ENCODE results near the gene FXYD7.
A peak's percentile ranks its signal among the peaks of the same experiment; 100 is the strongest.

The FXYD7 gene

GRCh38 chr19:35142606-35143230 lies 337 bp upstream of the FXYD7 start:
- no peak for TF ChIP-seq SNAI2 (CRISPR knock-in tag; IDR thresholded peaks at IDR 0.05)
- TF ChIP-seq ZNF565 (CRISPR knock-in tag; conservative IDR thresholded peaks at IDR 0.05; ENCODE audit: low read depth), result no peak
- TF ChIP-seq ZFP3 (CRISPR knock-in tag; IDR thresholded peaks at IDR 0.05), result no peak
- TF ChIP-seq TOX (CRISPR knock-in tag; IDR thresholded peaks at IDR 0.05; ENCODE audit: borderline replicate concordance), result no peak
- no peak for TF ChIP-seq POU6F1 (CRISPR knock-in tag; IDR thresholded peaks at IDR 0.05; ENCODE audit: borderline replicate concordance, low read depth)
- peak; percentile 57 for ATAC-seq

- no peak for ATAC-seq
- TF ChIP-seq CREB5 (CRISPR knock-in tag; IDR thresholded peaks at IDR 0.05; ENCODE audit: low read depth), result no peak
- TF ChIP-seq ZC3H10 (CRISPR knock-in tag; IDR thresholded peaks at IDR 0.05), result no peak
- no peak for TF ChIP-seq RARB (CRISPR knock-in tag; IDR thresholded peaks at IDR 0.05)
- TF ChIP-seq ZNF565 (CRISPR knock-in tag; conservative IDR thresholded peaks at IDR 0.05; ENCODE audit: low read depth), result no peak
- no peak for TF ChIP-seq ISL1 (CRISPR knock-in tag; IDR thresholded peaks at IDR 0.05)
- TF ChIP-seq GLIS3 (CRISPR knock-in tag; IDR thresholded peaks at IDR 0.05), result no peak
- no peak for TF ChIP-seq ZFP30 (CRISPR knock-in tag; IDR thresholded peaks at IDR 0.05)
- TF ChIP-seq ESRRG (CRISPR knock-in tag; IDR thresholded peaks at IDR 0.05), result no peak
- TF ChIP-seq ARNTL (CRISPR knock-in tag; IDR thresholded peaks at IDR 0.05; ENCODE audit: borderline replicate concordance, low read depth), result no peak
- TF ChIP-seq SNAI2 (CRISPR knock-in tag; IDR thresholded peaks at IDR 0.05), result no peak
- no peak for TF ChIP-seq OSR1 (CRISPR knock-in tag; IDR thresholded peaks at IDR 0.05)
Observed at GRCh38 chr19:35143818-35144217, 763 bp downstream of the FXYD7 start.

- TF ChIP-seq CREB5 (CRISPR knock-in tag; IDR thresholded peaks at IDR 0.05; ENCODE audit: low read depth), result no peak
- ATAC-seq, result no peak
Observed at GRCh38 chr19:35144259-35144599, 1.2 kb downstream of the FXYD7 start.

GRCh38 chr19:35144600-35145436 lies 1.8 kb downstream of the FXYD7 start:
- TF ChIP-seq CREB5 (CRISPR knock-in tag; IDR thresholded peaks at IDR 0.05; ENCODE audit: low read depth) (no peak), ZNF70 (CRISPR knock-in tag; IDR thresholded peaks at IDR 0.05) (no peak), TCF4 (CRISPR knock-in tag; IDR thresholded peaks at IDR 0.05; ENCODE audit: borderline replicate concordance) (no peak)
- no peak for ATAC-seq

GRCh38 chr19:35146746-35147459 lies 3.8 kb downstream of the FXYD7 start:
- TF ChIP-seq TOX (CRISPR knock-in tag; IDR thresholded peaks at IDR 0.05; ENCODE audit: borderline replicate concordance), result no peak
- TF ChIP-seq PPARA (CRISPR knock-in tag; IDR thresholded peaks at IDR 0.05; ENCODE audit: borderline replicate concordance), result no peak
- TF ChIP-seq CSRNP3 (CRISPR knock-in tag; IDR thresholded peaks at IDR 0.05), result no peak
- no peak for TF ChIP-seq ARNTL (CRISPR knock-in tag; IDR thresholded peaks at IDR 0.05; ENCODE audit: borderline replicate concordance, low read depth)
- TF ChIP-seq ZNF70 (CRISPR knock-in tag; IDR thresholded peaks at IDR 0.05), result no peak
- TF ChIP-seq ZFP3 (CRISPR knock-in tag; IDR thresholded peaks at IDR 0.05), result no peak
- no peak for TF ChIP-seq ZNF565 (CRISPR knock-in tag; conservative IDR thresholded peaks at IDR 0.05; ENCODE audit: low read depth)
- no peak for TF ChIP-seq ESRRG (CRISPR knock-in tag; IDR thresholded peaks at IDR 0.05)
- TF ChIP-seq TCF4 (CRISPR knock-in tag; IDR thresholded peaks at IDR 0.05; ENCODE audit: borderline replicate concordance), result no peak
- no peak for TF ChIP-seq BACH2 (CRISPR knock-in tag; IDR thresholded peaks at IDR 0.05; ENCODE audit: borderline replicate concordance)
- ATAC-seq, result no peak
